Osteocyte (in vitro differentiated cells): ENCODE data around the gene RHOBTB3. TPM values are rescaled to one million over a fixed set of nuclear protein-coding genes. Genes with fewer than 3 reads are reported as not detected.

Source experiments
- DNase-seq: peaks from one replicate; pipeline ENCODE4 v3.0.0; 2021; ENCODE audit warnings: mixed read lengths; ENCODE audit not compliant: unreplicated experiment; ENCODE audit errors: extremely low spot score
- H3K27ac Mint-ChIP-seq: one replicate; pipeline ENCODE4 v1.8.0; 2021; ENCODE audit warnings: mild to moderate bottlenecking, mixed read lengths; ENCODE audit not compliant: unreplicated experiment
- H3K27me3 Mint-ChIP-seq: one replicate; pipeline ENCODE4 v1.8.0; 2021; ENCODE audit warnings: mixed read lengths; ENCODE audit not compliant: unreplicated experiment
- H3K36me3 Mint-ChIP-seq: one replicate; pipeline ENCODE4 v1.8.0; 2021; ENCODE audit warnings: mixed read lengths; ENCODE audit not compliant: unreplicated experiment
- H3K4me1 Mint-ChIP-seq: one replicate; pipeline ENCODE4 v1.8.0; 2021; ENCODE audit warnings: mixed read lengths; ENCODE audit not compliant: unreplicated experiment
- H3K4me3 Mint-ChIP-seq: one replicate; pipeline ENCODE4 v1.8.0; 2021; ENCODE audit warnings: mild to moderate bottlenecking, moderate library complexity, mixed read lengths; ENCODE audit not compliant: unreplicated experiment
- H3K9me3 Mint-ChIP-seq: one replicate; pipeline ENCODE4 v1.8.0; 2021; ENCODE audit warnings: mixed read lengths; ENCODE audit not compliant: unreplicated experiment
- CTCF ChIP-seq: fragments of 200-600 bp; sonication (generic); IDR thresholded peaks from 2 replicates; pipeline ENCODE4 v1.5.0; 2021; ENCODE audit warnings: antibody characterized with exemption, mild to moderate bottlenecking, moderate library complexity
- total RNA-seq: library from RNA; stranded (reverse); gene quantifications from 2 replicates; pipeline ENCODE4 v1.2.1, GENCODE V29; 2021

The RHOBTB3 gene
- total RNA-seq, 1 donor from 2014 or later, result 190 TPM

GRCh38 chr5:95840956-95841705 lies 110.0 kb downstream of the RHOBTB3 start:
- Mint-ChIP-seq H3K9me3 (no peaks in the 10 kb centered on the region), H3K4me1 (peaks cover 19% of the 10 kb centered on the region), H3K27ac (no peak overlapping the region), H3K4me3 (no peak overlapping the region), H3K36me3 (no peaks in the 10 kb centered on the region), H3K27me3 (no peaks in the 10 kb centered on the region)
- DNase-seq, result no peak
- no peak for TF ChIP-seq CTCF

GRCh38 chr5:95841914-95842812 lies 111.0 kb downstream of the RHOBTB3 start:
- peaks cover 17% of the 10 kb centered on the region for H3K4me1 Mint-ChIP-seq
- no peaks in the 10 kb centered on the region for H3K36me3 Mint-ChIP-seq
- TF ChIP-seq CTCF, result no peak
- H3K27me3 Mint-ChIP-seq, result no peaks in the 10 kb centered on the region
- H3K4me3 Mint-ChIP-seq, result no peak overlapping the region
- no peaks in the 10 kb centered on the region for H3K9me3 Mint-ChIP-seq
- H3K27ac Mint-ChIP-seq, result no peak overlapping the region
- DNase-seq, result peak; percentile 42

- peak; percentile 46 for DNase-seq
- no peaks in the 10 kb centered on the region for H3K27me3 Mint-ChIP-seq
- no peak overlapping the region for H3K27ac Mint-ChIP-seq
- no peak for TF ChIP-seq CTCF
- H3K4me3 Mint-ChIP-seq, result no peak overlapping the region
- no peaks in the 10 kb centered on the region for H3K9me3 Mint-ChIP-seq
- no peaks in the 10 kb centered on the region for H3K36me3 Mint-ChIP-seq
- H3K4me1 Mint-ChIP-seq, result peaks cover 17% of the 10 kb centered on the region
Measured at GRCh38 chr5:95842854-95843544, 111.9 kb downstream of the RHOBTB3 start.

GRCh38 chr5:95843733-95844223 lies 112.6 kb downstream of the RHOBTB3 start:
- Mint-ChIP-seq H3K4me3 (no peak overlapping the region), H3K4me1 (peaks cover 17% of the 10 kb centered on the region), H3K36me3 (no peaks in the 10 kb centered on the region), H3K27me3 (no peaks in the 10 kb centered on the region), H3K27ac (no peak overlapping the region), H3K9me3 (no peaks in the 10 kb centered on the region)
- no peak for DNase-seq
- TF ChIP-seq CTCF, result no peak
